ENCODE data around the gene CPS1. TPM values are rescaled to one million over a fixed set of nuclear protein-coding genes. Genes with fewer than 3 reads are reported as not detected.

CPS1 gene
- total RNA-seq, 1 experiment from 2014 or later = 14.2 TPM

DNA sequence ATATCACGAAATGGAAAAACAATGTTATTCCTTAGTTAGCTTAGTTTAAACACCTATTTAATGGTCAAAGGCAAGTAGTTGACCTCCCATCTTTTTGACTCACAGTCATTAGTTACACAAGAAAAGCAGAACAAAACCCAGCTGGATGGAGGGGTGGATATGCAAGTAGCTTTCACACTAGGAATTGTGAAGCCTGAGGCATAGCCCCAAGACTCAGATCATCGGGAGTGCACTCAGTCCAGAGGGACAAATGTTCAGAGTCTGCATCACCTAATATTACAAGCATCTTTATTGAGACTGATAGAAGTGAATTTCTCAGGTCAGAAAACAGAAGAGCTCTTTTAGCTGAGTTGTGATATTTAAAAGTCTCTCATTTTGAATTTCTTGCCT, 15.5 kb upstream of the CPS1 start:
- H2BK20ac ChIP-seq (ENCODE audit: low read depth, low read length, poor library complexity, severe bottlenecking) = no peak overlapping the region
- H3K9me3 ChIP-seq (ENCODE audit: control insufficient read depth, low read depth, low read length) = no peaks in the 10 kb centered on the region
- H4K5ac ChIP-seq (ENCODE audit: insufficient read length, low read depth, low read length) = no peak overlapping the region
- H2AK5ac ChIP-seq (ENCODE audit: insufficient read length, low read length) = no peak overlapping the region
- H3K56ac ChIP-seq (ENCODE audit: insufficient read length, low read depth, low read length) = no peak overlapping the region
- H2BK15ac ChIP-seq (ENCODE audit: low read depth, low read length) = no peak overlapping the region
- no CpG with 5 or more reads among the region's 2 CpGs for WGBS (ENCODE audit: extremely low coverage, insufficient read length, low lambda C conversion rate)
- H2BK12ac ChIP-seq (ENCODE audit: insufficient read length, low read depth, low read length) = no peak overlapping the region
- H3K9ac ChIP-seq (ENCODE audit: extremely low read depth, insufficient read length, low read length) = no peak overlapping the region
- H2BK120ac ChIP-seq (ENCODE audit: low read depth, low read length, poor library complexity, severe bottlenecking) = no peak overlapping the region
- no peak overlapping the region for H3K4me3 Mint-ChIP-seq
- H2BK5ac ChIP-seq (ENCODE audit: insufficient read length, low read length) = no peak overlapping the region
- no peaks in the 10 kb centered on the region for H3K36me3 Mint-ChIP-seq (ENCODE audit: insufficient read depth in 1 of 3, low read depth in 3 of 3)
- H3K4ac ChIP-seq (ENCODE audit: low read depth, low read length) = no peak overlapping the region
- no peaks in the 10 kb centered on the region for H3K79me1 ChIP-seq (ENCODE audit: insufficient read depth, low read depth, low read length, poor library complexity, severe bottlenecking)
- H3K79me2 ChIP-seq (ENCODE audit: insufficient read depth, low read length) = no peaks in the 10 kb centered on the region
- H3K14ac ChIP-seq (ENCODE audit: insufficient read depth, low read length) = no peak overlapping the region
- peaks cover 16 to 26% of the 10 kb centered on the region in 2 experiments for H3K4me1 Mint-ChIP-seq
- no peak for DNase-seq
- H3K9me3 Mint-ChIP-seq = no peaks in the 10 kb centered on the region
- no peaks in the 10 kb centered on the region for H3K27me3 ChIP-seq (ENCODE audit: insufficient read depth, low read length)
- H3K18ac ChIP-seq (ENCODE audit: insufficient read length, low read depth, low read length) = no peak overlapping the region
- no peak overlapping the region for H3K27ac ChIP-seq (ENCODE audit: insufficient read length, low read depth, low read length)
- H3K27me3 Mint-ChIP-seq (ENCODE audit: low read depth) = no peaks in the 10 kb centered on the region
- no peak overlapping the region for H3K4me2 ChIP-seq (ENCODE audit: insufficient read depth, insufficient read length, low read length)
- H2AFZ ChIP-seq (ENCODE audit: low read length) = no peak overlapping the region
- H4K8ac ChIP-seq (replicated peaks; ENCODE audit: insufficient read length, low read depth, low read length) = no peak overlapping the region
- peak overlapping the region in 2 of 3 experiments; percentile 17 to 52; a peak in 2 of 7 replicates for H3K27ac Mint-ChIP-seq
- H3K23ac ChIP-seq (ENCODE audit: insufficient read length, low read depth, low read length) = no peak overlapping the region
- TF ChIP-seq CTCF (conservative IDR thresholded peaks at IDR 0.05) = no peak
- no peak overlapping the region for H4K91ac ChIP-seq (ENCODE audit: insufficient read length, low read depth, low read length)
- peaks cover 2% of the 10 kb centered on the region; the same call in 1 of the 2 replicates for H3K4me1 ChIP-seq (ENCODE audit: insufficient read depth, low read length)
- H3K23me2 ChIP-seq (ENCODE audit: insufficient read length, low read depth, low read length, poor library complexity, severe bottlenecking) = no peaks in the 10 kb centered on the region
- H3T11ph ChIP-seq (ENCODE audit: low read length) = no peak overlapping the region
- H4K20me1 ChIP-seq (ENCODE audit: control insufficient read depth, insufficient read depth, insufficient read length) = no peaks in the 10 kb centered on the region

Measured in H9 (cell line).